B cell (primary cell): ENCODE data around the gene METAP1D. TPM values are rescaled to one million over a fixed set of nuclear protein-coding genes. Genes with fewer than 3 reads are reported as not detected.
A peak's percentile ranks its signal among the peaks of the same experiment; 100 is the strongest.

ENCODE experiments used
- ATAC-seq: fragments of 200-7000 bp; cut with Tn5 transposase; one replicate; pipeline ENCODE4 v1.10.0; 2021; ENCODE audit warnings: low read depth, mild to moderate bottlenecking, moderate number of reproducible peaks, moderate library complexity
- CTCF ChIA-PET: fragments of 350-600 bp; sonication (Branson Sonifier 250); formaldehyde crosslinking; loops from one replicate; lab custom pipeline; 2021; ENCODE audit warnings: antibody characterized with exemption, inconsistent platforms; lab: Charles Lee
- POLR2A ChIA-PET: fragments of 350-600 bp; sonication (Branson Sonifier 250); formaldehyde crosslinking; loops from one replicate; lab custom pipeline; 2021; ENCODE audit warnings: antibody characterized with exemption; lab: Charles Lee
- DNase-seq: peaks from one replicate; pipeline ENCODE4 v3.0.0; 2013
- H2AFZ ChIP-seq: 2 replicates; pipeline ENCODE4 v1.6.1; 2012; ENCODE audit warnings: mild to moderate bottlenecking, low read depth, low read length; ENCODE audit not compliant: insufficient read depth, poor library complexity, severe bottlenecking
- H3K27ac ChIP-seq, 2 donors: 1 replicate in 1 of 2; 2 replicates in 1 of 2; pipeline ENCODE4 v1.5.1; 2012 to 2013; ENCODE audit warnings: low read length in 2 of 2, mild to moderate bottlenecking in 2 of 2, moderate library complexity in 1 of 2
- H3K27me3 ChIP-seq, 4 experiments: fragments of 200-600 bp in 1 of 4; sonication (generic) in 1 of 4; replicated peaks in 1 of 4; 1 replicate in 2 of 4; 2 replicates in 2 of 4; pipeline versions ENCODE4 v1.6.1 to v1.7.0; 2013 to 2016; ENCODE audit warnings: low read length in 3 of 4, mild to moderate bottlenecking in 2 of 4, mixed read lengths in 1 of 4, moderate library complexity in 1 of 4; ENCODE audit not compliant: insufficient read depth in 4 of 4, control insufficient read depth in 3 of 4; ENCODE audit errors: control extremely low read depth in 1 of 4
- H3K36me3 ChIP-seq, 2 experiments: replicated peaks in 1 of 2; 1 replicate in 1 of 2; 2 replicates in 1 of 2; pipeline versions ENCODE4 v1.6.1 to v1.7.1; 2013; ENCODE audit warnings: low read length in 1 of 2; ENCODE audit not compliant: insufficient read depth in 2 of 2, control insufficient read depth in 1 of 2; ENCODE audit errors: control extremely low read depth in 1 of 2, extremely low read depth in 1 of 2
- H3K4me1 ChIP-seq, 2 donors: fragments of 200-600 bp in 1 of 2; sonication (generic) in 1 of 2; 1 replicate in 1 of 2; 2 replicates in 1 of 2; pipeline versions ENCODE4 v1.5.1 to v1.6.1; 2013 to 2017; ENCODE audit warnings: low read length in 2 of 2; ENCODE audit not compliant: control insufficient read depth in 2 of 2, insufficient read depth in 2 of 2
- H3K4me2 ChIP-seq: replicated peaks from 2 replicates; pipeline ENCODE3; 2012; ENCODE audit warnings: mild to moderate bottlenecking, low read depth, low read length; ENCODE audit not compliant: poor library complexity, severe bottlenecking
- H3K4me3 ChIP-seq, 5 experiments: fragments of 200-600 bp in 1 of 5; sonication (generic) in 1 of 5; 1 replicate in 3 of 5; 2 replicates in 2 of 5; pipeline versions ENCODE4 v1.5.1 to v1.7.0; 2011 to 2016; ENCODE audit warnings: low read length in 4 of 5, mild to moderate bottlenecking in 4 of 5, low read depth in 2 of 5, control low read depth in 1 of 5, moderate library complexity in 1 of 5; ENCODE audit not compliant: insufficient read depth in 1 of 5; ENCODE audit errors: control extremely low read depth in 1 of 5, extremely low read depth in 1 of 5
- H3K79me2 ChIP-seq: fragments of 200-600 bp; sonication (generic); one replicate; pipeline ENCODE4 v1.6.0; 2016; ENCODE audit warnings: low read length; ENCODE audit not compliant: control insufficient read depth, insufficient read depth
- H3K9ac ChIP-seq: fragments of 200-600 bp; sonication (generic); 2 replicates; pipeline ENCODE4 v1.6.1; 2017; ENCODE audit warnings: mild to moderate bottlenecking, low read length, moderate library complexity
- H3K9me3 ChIP-seq, 3 donors: one replicate each; pipeline versions ENCODE4 v1.6.1 to v1.7.1; 2013; ENCODE audit warnings: low read length in 2 of 3; ENCODE audit not compliant: control insufficient read depth in 2 of 3, insufficient read depth in 1 of 3; ENCODE audit errors: control extremely low read depth in 1 of 3
- H4K20me1 ChIP-seq: 2 replicates; pipeline ENCODE4 v1.6.0; 2012; ENCODE audit warnings: mild to moderate bottlenecking, low read length; ENCODE audit not compliant: insufficient read depth, control insufficient read depth, poor library complexity, severe bottlenecking
- H3K27ac Mint-ChIP-seq: one replicate; pipeline ENCODE4 v1.8.0; 2021; ENCODE audit warnings: mixed read lengths
- H3K27me3 Mint-ChIP-seq: one replicate; pipeline ENCODE4 v1.8.0; 2021; ENCODE audit warnings: mixed read lengths
- H3K4me1 Mint-ChIP-seq: one replicate; pipeline ENCODE4 v1.8.0; 2021; ENCODE audit warnings: mixed read lengths
- H3K4me3 Mint-ChIP-seq: one replicate; pipeline ENCODE4 v1.8.0; 2021; ENCODE audit warnings: mixed read lengths
- H3K9me3 Mint-ChIP-seq: one replicate; pipeline ENCODE4 v1.8.0; 2022; ENCODE audit warnings: mixed read lengths; ENCODE audit not compliant: insufficient read depth
- EZH2 ChIP-seq: IDR thresholded peaks from 2 replicates; pipeline ENCODE4 v1.6.1; 2012; ENCODE audit warnings: borderline replicate concordance, low read depth, mild to moderate bottlenecking, moderate library complexity, low read length; ENCODE audit not compliant: insufficient read depth, poor library complexity, severe bottlenecking
- whole genome bisulfite sequencing: methylation state at CpG from one replicate; pipeline ENCODE4 v1.1.5; 2013; ENCODE audit warnings: missing lambda C conversion rate; ENCODE audit not compliant: insufficient coverage; 5-methylcytosine and 5-hydroxymethylcytosine counted together
- intact Hi-C: fragments of 100-400 bp; cut with micrococcal nuclease; formaldehyde crosslinking; loops from one replicate; pipeline ENCODE4 v1.10.0; 2022
- polyA plus RNA-seq: library from polyadenylated mRNA; depleted of rRNA; stranded (reverse); fragments of >200 nt; gene quantifications from 2 replicates; pipeline ENCODE4 v1.2.3, GENCODE V29; 2012
- total RNA-seq, 2 donors: library from RNA; stranded (reverse); fragments of 120-200 nt in 1 of 2; gene quantifications; 1 replicate in 1 of 2; 2 replicates in 1 of 2; pipeline versions ENCODE4 v1.2.3 to v1.2.4, GENCODE V29; 2013 to 2022
- TF ChIP-seq, protein P1 (sequence below): fragments of 200-600 bp; IDR thresholded peaks from one replicate; pipeline ENCODE4 v1.8.0; 2022; ENCODE audit warnings: antibody characterized with exemption, mild to moderate bottlenecking

Gene METAP1D
- total and polyA plus RNA-seq, 2 donors (not counting 1 experiment from before 2014, with no cell fraction given), result 7.8 to 8.9 TPM

- intact Hi-C loops, result loop anchor here (10.0 kb wide), 1 partner anchor 328 kb away; no protein-coding TSS in a partner anchor
- 6% methylated on average over 44 of the region's 44 CpGs for WGBS
- Histone ChIP-seq H3K27me3 (peaks cover 0 to 90% (median 74%) of the 10 kb centered on the region in 4 experiments), H3K79me2 (no peaks in the 10 kb centered on the region), H3K9me3 (peaks cover 0 to 79% (median 11%) of the 10 kb centered on the region in 3 donors), H3K27ac (no peak overlapping the region), H3K9ac (no peak overlapping the region), H3K4me3 (no peak overlapping the region), H4K20me1 (no peaks in the 10 kb centered on the region), H3K4me1 (peaks cover 46 to 62% of the 10 kb centered on the region in 2 donors), H3K4me2 (peak overlapping the region; percentile 52), H2AFZ (no peak overlapping the region), H3K36me3 (no peaks in the 10 kb centered on the region)
- ChIA-PET POLR2A (no interaction called here), CTCF (interaction anchor here (1.3 to 7.3 kb wide), 6 partner anchors 7 to 1178 kb away, joined by 3 to 58 read pairs (median 6); partner anchors contain the start of genes DLX1 and GORASP2)
- peaks cover 35% of the 10 kb centered on the region for H3K4me1 Mint-ChIP-seq
- H3K9me3 Mint-ChIP-seq, result no peaks in the 10 kb centered on the region
- no peak overlapping the region for H3K27ac Mint-ChIP-seq
- TF ChIP-seq EZH2, result no peak
- TF ChIP-seq, protein P1, sequence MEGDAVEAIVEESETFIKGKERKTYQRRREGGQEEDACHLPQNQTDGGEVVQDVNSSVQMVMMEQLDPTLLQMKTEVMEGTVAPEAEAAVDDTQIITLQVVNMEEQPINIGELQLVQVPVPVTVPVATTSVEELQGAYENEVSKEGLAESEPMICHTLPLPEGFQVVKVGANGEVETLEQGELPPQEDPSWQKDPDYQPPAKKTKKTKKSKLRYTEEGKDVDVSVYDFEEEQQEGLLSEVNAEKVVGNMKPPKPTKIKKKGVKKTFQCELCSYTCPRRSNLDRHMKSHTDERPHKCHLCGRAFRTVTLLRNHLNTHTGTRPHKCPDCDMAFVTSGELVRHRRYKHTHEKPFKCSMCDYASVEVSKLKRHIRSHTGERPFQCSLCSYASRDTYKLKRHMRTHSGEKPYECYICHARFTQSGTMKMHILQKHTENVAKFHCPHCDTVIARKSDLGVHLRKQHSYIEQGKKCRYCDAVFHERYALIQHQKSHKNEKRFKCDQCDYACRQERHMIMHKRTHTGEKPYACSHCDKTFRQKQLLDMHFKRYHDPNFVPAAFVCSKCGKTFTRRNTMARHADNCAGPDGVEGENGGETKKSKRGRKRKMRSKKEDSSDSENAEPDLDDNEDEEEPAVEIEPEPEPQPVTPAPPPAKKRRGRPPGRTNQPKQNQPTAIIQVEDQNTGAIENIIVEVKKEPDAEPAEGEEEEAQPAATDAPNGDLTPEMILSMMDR, result peak; percentile 15
- DNase-seq, result peak; percentile 47
- no peak for ATAC-seq
- peaks cover 64% of the 10 kb centered on the region for H3K27me3 Mint-ChIP-seq
- H3K4me3 Mint-ChIP-seq, result peak overlapping the region; percentile 32
Measured at GRCh38 chr2:172106108-172106961, 106.6 kb downstream of the METAP1D start.
